Measurements from ENCODE around the gene CDKN1A.

GRCh38 chr6:36703982-36704381 is 25.5 kb downstream of the CDKN1A start:
- no peak for TF ChIP-seq CTCF (IDR thresholded peaks at IDR 0.05)
- TF ChIP-seq POLR2A (IDR thresholded peaks at IDR 0.05) = no peak

All from uterus (tissue), 2 donors.